Osteocyte (in vitro differentiated cells): ENCODE results near the gene ATP2C2. TPM values are rescaled to one million over a fixed set of nuclear protein-coding genes. Genes with fewer than 3 reads are reported as not detected.

Experiments used
- DNase-seq: peaks from one replicate; pipeline ENCODE4 v3.0.0; 2021; ENCODE audit warnings: mixed read lengths; ENCODE audit not compliant: unreplicated experiment; ENCODE audit errors: extremely low spot score
- H3K27ac Mint-ChIP-seq: one replicate; pipeline ENCODE4 v1.8.0; 2021; ENCODE audit warnings: mild to moderate bottlenecking, mixed read lengths; ENCODE audit not compliant: unreplicated experiment
- H3K27me3 Mint-ChIP-seq: one replicate; pipeline ENCODE4 v1.8.0; 2021; ENCODE audit warnings: mixed read lengths; ENCODE audit not compliant: unreplicated experiment
- H3K36me3 Mint-ChIP-seq: one replicate; pipeline ENCODE4 v1.8.0; 2021; ENCODE audit warnings: mixed read lengths; ENCODE audit not compliant: unreplicated experiment
- H3K4me1 Mint-ChIP-seq: one replicate; pipeline ENCODE4 v1.8.0; 2021; ENCODE audit warnings: mixed read lengths; ENCODE audit not compliant: unreplicated experiment
- H3K4me3 Mint-ChIP-seq: one replicate; pipeline ENCODE4 v1.8.0; 2021; ENCODE audit warnings: mild to moderate bottlenecking, moderate library complexity, mixed read lengths; ENCODE audit not compliant: unreplicated experiment
- H3K9me3 Mint-ChIP-seq: one replicate; pipeline ENCODE4 v1.8.0; 2021; ENCODE audit warnings: mixed read lengths; ENCODE audit not compliant: unreplicated experiment
- total RNA-seq: library from RNA; stranded (reverse); gene quantifications from 2 replicates; pipeline ENCODE4 v1.2.1, GENCODE V29; 2021
- TF ChIP-seq, protein P1 (sequence below): fragments of 200-600 bp; sonication (generic); IDR thresholded peaks from 2 replicates; pipeline ENCODE4 v1.5.0; 2021; ENCODE audit warnings: antibody characterized with exemption, mild to moderate bottlenecking, moderate library complexity

The ATP2C2 gene
- total RNA-seq, 1 donor from 2014 or later: not detected

DNA sequence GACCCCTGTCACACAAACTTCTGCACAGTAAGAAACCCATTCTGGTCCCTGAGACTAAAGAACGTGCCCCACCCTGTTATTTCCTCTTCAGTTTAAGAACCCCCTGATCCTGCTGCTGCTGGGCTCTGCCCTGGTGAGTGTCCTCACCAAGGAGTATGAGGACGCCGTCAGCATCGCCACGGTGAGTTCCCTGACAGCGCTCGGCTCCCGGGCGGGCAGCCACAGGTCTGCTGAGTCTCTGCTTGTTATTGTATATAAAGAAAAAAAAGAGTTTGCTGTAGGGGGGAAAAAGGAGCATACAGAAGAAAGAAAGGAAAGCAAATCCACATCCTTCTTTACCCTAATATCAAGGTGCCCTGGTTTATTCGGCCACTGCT lies 40.0 kb downstream of the ATP2C2 start:
- H3K4me3 Mint-ChIP-seq: no peak overlapping the region
- H3K9me3 Mint-ChIP-seq: no peaks in the 10 kb centered on the region
- H3K4me1 Mint-ChIP-seq: no peaks in the 10 kb centered on the region
- no peak overlapping the region for H3K27ac Mint-ChIP-seq
- no peak for DNase-seq
- H3K27me3 Mint-ChIP-seq: peaks cover 30% of the 10 kb centered on the region
- H3K36me3 Mint-ChIP-seq: no peaks in the 10 kb centered on the region
- TF ChIP-seq, protein P1, sequence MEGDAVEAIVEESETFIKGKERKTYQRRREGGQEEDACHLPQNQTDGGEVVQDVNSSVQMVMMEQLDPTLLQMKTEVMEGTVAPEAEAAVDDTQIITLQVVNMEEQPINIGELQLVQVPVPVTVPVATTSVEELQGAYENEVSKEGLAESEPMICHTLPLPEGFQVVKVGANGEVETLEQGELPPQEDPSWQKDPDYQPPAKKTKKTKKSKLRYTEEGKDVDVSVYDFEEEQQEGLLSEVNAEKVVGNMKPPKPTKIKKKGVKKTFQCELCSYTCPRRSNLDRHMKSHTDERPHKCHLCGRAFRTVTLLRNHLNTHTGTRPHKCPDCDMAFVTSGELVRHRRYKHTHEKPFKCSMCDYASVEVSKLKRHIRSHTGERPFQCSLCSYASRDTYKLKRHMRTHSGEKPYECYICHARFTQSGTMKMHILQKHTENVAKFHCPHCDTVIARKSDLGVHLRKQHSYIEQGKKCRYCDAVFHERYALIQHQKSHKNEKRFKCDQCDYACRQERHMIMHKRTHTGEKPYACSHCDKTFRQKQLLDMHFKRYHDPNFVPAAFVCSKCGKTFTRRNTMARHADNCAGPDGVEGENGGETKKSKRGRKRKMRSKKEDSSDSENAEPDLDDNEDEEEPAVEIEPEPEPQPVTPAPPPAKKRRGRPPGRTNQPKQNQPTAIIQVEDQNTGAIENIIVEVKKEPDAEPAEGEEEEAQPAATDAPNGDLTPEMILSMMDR: no peak

- H3K4me1 Mint-ChIP-seq: no peaks in the 10 kb centered on the region
- H3K27ac Mint-ChIP-seq: no peak overlapping the region
- TF ChIP-seq, protein P1: no peak
- H3K27me3 Mint-ChIP-seq: peaks cover 31% of the 10 kb centered on the region
- no peak overlapping the region for H3K4me3 Mint-ChIP-seq
- H3K9me3 Mint-ChIP-seq: no peaks in the 10 kb centered on the region
- DNase-seq: no peak
- no peaks in the 10 kb centered on the region for H3K36me3 Mint-ChIP-seq
Measured at GRCh38 chr16:84408856-84409255, 40.5 kb downstream of the ATP2C2 start.

DNA sequence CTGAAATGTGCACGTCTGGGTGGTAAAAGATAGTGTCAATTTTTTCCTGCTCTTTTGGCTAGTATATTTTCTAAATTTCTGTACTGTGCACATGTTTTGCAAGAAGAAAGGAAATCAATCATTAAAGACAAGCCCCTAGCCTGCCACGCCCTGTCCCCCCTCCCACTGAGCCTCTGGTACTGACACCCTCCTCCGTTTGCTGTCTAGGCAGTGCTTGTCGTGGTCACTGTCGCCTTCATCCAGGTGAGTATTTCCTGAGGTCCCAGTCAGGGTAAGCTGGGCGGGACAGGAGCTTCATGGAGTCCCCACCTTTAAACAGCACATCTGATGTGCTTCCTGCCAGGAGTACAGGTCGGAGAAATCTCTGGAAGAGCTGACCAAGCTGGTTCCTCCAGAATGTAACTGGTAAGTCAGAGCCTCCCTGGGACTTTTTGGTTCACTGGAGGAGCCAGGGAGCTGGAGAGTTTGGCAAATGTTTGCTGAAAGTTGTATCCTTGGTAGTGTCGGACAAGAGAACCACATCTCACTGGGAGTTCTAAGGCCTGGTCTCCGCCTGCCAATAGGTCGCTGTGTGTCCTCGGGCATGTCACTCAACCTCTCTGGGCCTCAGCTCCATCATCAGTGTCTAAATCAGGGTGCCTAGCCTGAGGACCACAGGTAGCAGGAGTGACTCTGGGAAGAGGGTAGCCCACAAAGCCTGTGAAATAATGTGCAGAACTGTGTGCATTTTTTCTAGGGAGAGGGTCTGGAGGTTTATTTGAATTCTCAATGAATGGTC lies 42.2 kb downstream of the ATP2C2 start:
- no peak overlapping the region for H3K4me3 Mint-ChIP-seq
- H3K27ac Mint-ChIP-seq: no peak overlapping the region
- peaks cover 2% of the 10 kb centered on the region for H3K4me1 Mint-ChIP-seq
- H3K36me3 Mint-ChIP-seq: no peaks in the 10 kb centered on the region
- TF ChIP-seq, protein P1: no peak
- no peaks in the 10 kb centered on the region for H3K9me3 Mint-ChIP-seq
- peaks cover 38% of the 10 kb centered on the region for H3K27me3 Mint-ChIP-seq
- DNase-seq: no peak

DNA sequence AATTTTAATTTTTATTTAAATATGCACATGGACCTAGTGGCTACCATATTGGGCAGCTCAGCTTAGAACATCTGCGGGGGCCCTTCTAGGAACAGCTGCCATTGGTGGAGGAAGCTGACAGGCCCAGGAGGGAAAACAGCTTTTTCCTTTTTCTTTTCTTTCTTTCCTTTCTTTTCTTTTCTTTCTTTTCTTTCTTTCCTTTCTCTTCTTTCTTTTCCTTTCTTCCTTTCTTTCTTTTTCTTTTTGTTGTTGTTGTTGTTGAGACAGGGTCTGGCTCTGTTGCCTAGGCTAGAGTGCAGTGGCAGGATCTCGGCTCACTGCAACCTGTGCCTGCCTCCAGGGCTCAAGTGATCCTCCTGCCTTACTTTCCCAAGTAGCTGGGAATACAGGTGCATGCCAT lies 43.4 kb downstream of the ATP2C2 start:
- TF ChIP-seq, protein P1: no peak
- H3K27me3 Mint-ChIP-seq: peaks cover 42% of the 10 kb centered on the region
- H3K27ac Mint-ChIP-seq: no peak overlapping the region
- H3K4me3 Mint-ChIP-seq: no peak overlapping the region
- H3K36me3 Mint-ChIP-seq: no peaks in the 10 kb centered on the region
- no peak for DNase-seq
- peaks cover 2% of the 10 kb centered on the region for H3K4me1 Mint-ChIP-seq
- no peaks in the 10 kb centered on the region for H3K9me3 Mint-ChIP-seq

DNA sequence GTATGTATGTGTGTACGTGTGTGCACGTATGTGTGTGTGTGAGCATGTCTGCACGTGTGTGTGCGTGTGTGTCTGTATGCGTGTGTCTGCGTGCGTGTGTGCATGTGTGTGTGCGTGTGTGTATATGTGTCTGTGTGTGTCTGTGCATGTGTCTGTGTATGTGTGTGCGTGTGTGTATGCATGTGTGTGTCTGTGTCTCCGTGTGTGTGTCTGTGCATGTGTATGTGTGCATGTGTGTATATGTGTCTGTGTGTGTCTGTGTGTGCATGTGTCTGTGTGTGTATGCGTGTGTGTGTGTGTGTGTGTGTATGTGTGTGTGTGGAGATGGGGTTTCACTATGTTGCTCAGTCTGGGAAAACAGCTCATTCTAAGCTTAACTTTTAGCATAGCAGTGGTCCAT lies 43.9 kb downstream of the ATP2C2 start:
- no peaks in the 10 kb centered on the region for H3K9me3 Mint-ChIP-seq
- TF ChIP-seq, protein P1: no peak
- peaks cover 2% of the 10 kb centered on the region for H3K4me1 Mint-ChIP-seq
- H3K27me3 Mint-ChIP-seq: peaks cover 42% of the 10 kb centered on the region
- no peak for DNase-seq
- no peaks in the 10 kb centered on the region for H3K36me3 Mint-ChIP-seq
- no peak overlapping the region for H3K27ac Mint-ChIP-seq
- H3K4me3 Mint-ChIP-seq: no peak overlapping the region
